T47D (cell line): Measurements from ENCODE around the gene GRM4.

Experiments used
- DNase-seq, 2 experiments: peaks; one replicate each; pipeline versions ENCODE4 v3.0.0 to v3.0.0-alpha.2; 2011 to 2012; ENCODE audit warnings: low read depth in 1 of 2, low spot score in 1 of 2
- JUND ChIP-seq: IDR thresholded peaks from 2 replicates; pipeline ENCODE4 v1.6.1; 2012; ENCODE audit warnings: low read depth
- in situ Hi-C: cut with HindIII; loops from 2 replicates; pipeline ENCODE4 v1.10.0; 2016; ENCODE audit warnings: low sequenced_read_pairs, low pct_unique_long_range_greater_than_20kb

Gene GRM4

GRCh38 chr6:33995309-33996119 lies 150.4 kb downstream of the GRM4 start:
- in situ Hi-C loops, result no loop called here
- no peak for TF ChIP-seq JUND
- peak in 1 of 2 experiments; percentile 82 for DNase-seq

GRCh38 chr6:33994472-33995308 lies 151.2 kb downstream of the GRM4 start:
- in situ Hi-C loops, result no loop called here
- no peak for DNase-seq
- no peak for TF ChIP-seq JUND

GRCh38 chr6:33993653-33994471 lies 152.0 kb downstream of the GRM4 start:
- in situ Hi-C loops, result no loop called here
- no peak for DNase-seq
- no peak for TF ChIP-seq JUND

GRCh38 chr6:33993091-33993490 lies 152.8 kb downstream of the GRM4 start:
- TF ChIP-seq JUND, result no peak
- no peak for DNase-seq
- in situ Hi-C loops, result no loop called here

- no peak for TF ChIP-seq JUND
- no peak for DNase-seq
- in situ Hi-C loops, result no loop called here
Observed at GRCh38 chr6:33992191-33992590, 153.7 kb downstream of the GRM4 start.

GRCh38 chr6:33991610-33992009 lies 154.3 kb downstream of the GRM4 start:
- DNase-seq, result peak; percentile 35 to 92
- in situ Hi-C loops, result no loop called here
- TF ChIP-seq JUND, result peak; percentile 52; the same call in 1 of the 2 replicates

- TF ChIP-seq JUND, result no peak
- no peak for DNase-seq
- in situ Hi-C loops, result no loop called here
Observed at GRCh38 chr6:33990061-33990541, 155.8 kb downstream of the GRM4 start.

- DNase-seq, result no peak
- no peak for TF ChIP-seq JUND
- in situ Hi-C loops, result no loop called here
Observed at GRCh38 chr6:33989016-33989854, 156.7 kb downstream of the GRM4 start.

- no peak; the same call in 1 of the 2 replicates for TF ChIP-seq JUND
- peak; percentile 46 to 96 for DNase-seq
- in situ Hi-C loops, result no loop called here
Observed at GRCh38 chr6:33988121-33989015, 157.5 kb downstream of the GRM4 start.

GRCh38 chr6:33987531-33988021 lies 158.3 kb downstream of the GRM4 start:
- peak; percentile 69 to 94 for DNase-seq
- no peak for TF ChIP-seq JUND
- in situ Hi-C loops, result no loop called here
